ENCODE data around the gene ACE2.
"Not testable (repeated sequence)": the region's sequence is repeated elsewhere in the genome, so short reads cannot be mapped to it uniquely, and the experiment has no call there.

Gene ACE2

GRCh38 chrX:15600745-15601144, at the start of gene ACE2:
Gene ACE2, minus strand, starts transcription at chrX:15600960. Its CDS starts 49 bp downstream, at chrX:15600911.
- no peak for DNase-seq

GRCh38 chrX:15647510-15647909, 46.8 kb upstream of the ACE2 start:
- DNase-seq = not testable (repeated sequence)

GRCh38 chrX:15646543-15646942, 45.8 kb upstream of the ACE2 start:
- DNase-seq = no peak

- DNase-seq = no peak
These were observed 45.3 kb upstream of the ACE2 start for GRCh38 chrX:15646031-15646430.

GRCh38 chrX:15645266-15645665, 44.5 kb upstream of the ACE2 start:
- no peak for DNase-seq

- DNase-seq = no peak
These were observed 43.8 kb upstream of the ACE2 start for GRCh38 chrX:15644560-15644872.

GRCh38 chrX:15643786-15644559, 43.2 kb upstream of the ACE2 start:
- no peak for DNase-seq

- no peak for DNase-seq
These were observed 30.9 kb upstream of the ACE2 start for GRCh38 chrX:15631637-15632036.

GRCh38 chrX:15623054-15623453, 22.3 kb upstream of the ACE2 start:
- no peak for DNase-seq

GRCh38 chrX:15619053-15619755, 18.4 kb upstream of the ACE2 start:
- no peak for DNase-seq

GRCh38 chrX:15617111-15617510, 16.4 kb upstream of the ACE2 start:
- DNase-seq = no peak

- no peak for DNase-seq
These were observed 15.8 kb upstream of the ACE2 start for GRCh38 chrX:15616531-15616930.

- no peak for DNase-seq
These were observed 6.3 kb upstream of the ACE2 start for GRCh38 chrX:15607067-15607466.

- no peak for DNase-seq
These were observed 5.4 kb upstream of the ACE2 start for GRCh38 chrX:15606136-15606535.

GRCh38 chrX:15605226-15605625, 4.5 kb upstream of the ACE2 start:
- no peak for DNase-seq

GRCh38 chrX:15602761-15603160, 2.0 kb upstream of the ACE2 start:
- no peak for DNase-seq

GRCh38 chrX:15601932-15602331, 1.2 kb upstream of the ACE2 start:
- DNase-seq = no peak

- no peak for DNase-seq
These were observed 711 bp downstream of the ACE2 start for GRCh38 chrX:15600049-15600448.

- DNase-seq = no peak
These were observed 1.3 kb downstream of the ACE2 start for GRCh38 chrX:15599461-15599860.

- no peak for DNase-seq
These were observed 2.7 kb downstream of the ACE2 start for GRCh38 chrX:15598026-15598425.

GRCh38 chrX:15594371-15594770, 6.4 kb downstream of the ACE2 start:
- DNase-seq = no peak

- DNase-seq = no peak
These were observed 20.7 kb downstream of the ACE2 start for GRCh38 chrX:15579778-15580747.

GRCh38 chrX:15576019-15576418, 24.7 kb downstream of the ACE2 start:
- DNase-seq = no peak

GRCh38 chrX:15574017-15574416, 26.7 kb downstream of the ACE2 start:
- no peak for DNase-seq

All from NCI-H1105 (cell line).